ENCODE results near the gene CLIC2. TPM values are rescaled to one million over a fixed set of nuclear protein-coding genes. Genes with fewer than 3 reads are reported as not detected.
"Not testable (repeated sequence)": the region's sequence is repeated elsewhere in the genome, so short reads cannot be mapped to it uniquely, and the experiment has no call there.

CLIC2 gene
- under 1 TPM in 1 of 2 experiments, not detected in 1; 0.16 TPM for total RNA-seq

GRCh38 chrX:155334486-155335336, at the start of gene CLIC2:
CLIC2 (minus strand) TSS chrX:155334614; CDS start chrX:155334427, 187 bp downstream.
- no peak for DNase-seq
- Mint-ChIP-seq H3K9me3 (ENCODE audit: insufficient read depth) (no peaks in the 10 kb centered on the region), H3K36me3 (ENCODE audit: low read depth) (no peaks in the 10 kb centered on the region), H3K4me3 (no peak within 1 kb of the TSS), H3K4me1 (ENCODE audit: low read depth) (no peaks in the 10 kb centered on the region), H3K27me3 (ENCODE audit: low read depth) (peaks cover 3% of the 10 kb centered on the region), H3K27ac (no peak within 1 kb of the TSS)
- POLR2A ChIA-PET, result no interaction called here
- ATAC-seq, result no peak
- CTCF ChIA-PET, result no interaction called here

GRCh38 chrX:155382529-155382967, 48.1 kb upstream of the CLIC2 start:
- H3K27ac Mint-ChIP-seq; H3K36me3 Mint-ChIP-seq (ENCODE audit: low read depth); DNase-seq; H3K27me3 Mint-ChIP-seq (ENCODE audit: low read depth); CTCF ChIA-PET; H3K4me3 Mint-ChIP-seq; H3K9me3 Mint-ChIP-seq (ENCODE audit: insufficient read depth); H3K4me1 Mint-ChIP-seq (ENCODE audit: low read depth); POLR2A ChIA-PET: not testable (repeated sequence)
- peak; percentile 72 for ATAC-seq

GRCh38 chrX:155381843-155382528, 47.6 kb upstream of the CLIC2 start, which contains the start of gene F8A2:
F8A2 (plus strand) TSS chrX:155382095; CDS start chrX:155382115, 20 bp downstream.
- H3K4me1 Mint-ChIP-seq (ENCODE audit: low read depth); H3K27me3 Mint-ChIP-seq (ENCODE audit: low read depth); CTCF ChIA-PET; DNase-seq; H3K9me3 Mint-ChIP-seq (ENCODE audit: insufficient read depth); H3K36me3 Mint-ChIP-seq (ENCODE audit: low read depth); POLR2A ChIA-PET; H3K4me3 Mint-ChIP-seq; H3K27ac Mint-ChIP-seq: not testable (repeated sequence)
- peak; percentile 75 for ATAC-seq

- ATAC-seq; POLR2A ChIA-PET; H3K4me3 Mint-ChIP-seq; H3K4me1 Mint-ChIP-seq (ENCODE audit: low read depth); H3K36me3 Mint-ChIP-seq (ENCODE audit: low read depth); CTCF ChIA-PET; H3K9me3 Mint-ChIP-seq (ENCODE audit: insufficient read depth); DNase-seq; H3K27me3 Mint-ChIP-seq (ENCODE audit: low read depth); H3K27ac Mint-ChIP-seq: not testable (repeated sequence)
These were observed 45.4 kb upstream of the CLIC2 start for GRCh38 chrX:155379802-155380201.

GRCh38 chrX:155373777-155374458, 39.5 kb upstream of the CLIC2 start:
- peak; percentile 84 for ATAC-seq
- H3K4me3 Mint-ChIP-seq; H3K4me1 Mint-ChIP-seq (ENCODE audit: low read depth); H3K27ac Mint-ChIP-seq; H3K27me3 Mint-ChIP-seq (ENCODE audit: low read depth); CTCF ChIA-PET; POLR2A ChIA-PET; H3K9me3 Mint-ChIP-seq (ENCODE audit: insufficient read depth); H3K36me3 Mint-ChIP-seq (ENCODE audit: low read depth); DNase-seq: not testable (repeated sequence)

GRCh38 chrX:155363712-155364111, 29.3 kb upstream of the CLIC2 start:
- H3K27me3 Mint-ChIP-seq (ENCODE audit: low read depth); H3K4me1 Mint-ChIP-seq (ENCODE audit: low read depth); DNase-seq; H3K36me3 Mint-ChIP-seq (ENCODE audit: low read depth); H3K9me3 Mint-ChIP-seq (ENCODE audit: insufficient read depth); CTCF ChIA-PET; ATAC-seq; POLR2A ChIA-PET; H3K4me3 Mint-ChIP-seq; H3K27ac Mint-ChIP-seq: not testable (repeated sequence)

- H3K4me1 Mint-ChIP-seq (ENCODE audit: low read depth); H3K36me3 Mint-ChIP-seq (ENCODE audit: low read depth); CTCF ChIA-PET; H3K4me3 Mint-ChIP-seq; ATAC-seq; H3K27me3 Mint-ChIP-seq (ENCODE audit: low read depth); POLR2A ChIA-PET; DNase-seq; H3K9me3 Mint-ChIP-seq (ENCODE audit: insufficient read depth); H3K27ac Mint-ChIP-seq: not testable (repeated sequence)
These were observed 15.0 kb upstream of the CLIC2 start for GRCh38 chrX:155349448-155349847.

GRCh38 chrX:155345689-155346088, 11.3 kb upstream of the CLIC2 start:
- DNase-seq; H3K27ac Mint-ChIP-seq; H3K4me3 Mint-ChIP-seq; H3K36me3 Mint-ChIP-seq (ENCODE audit: low read depth); CTCF ChIA-PET; ATAC-seq; H3K4me1 Mint-ChIP-seq (ENCODE audit: low read depth); POLR2A ChIA-PET; H3K27me3 Mint-ChIP-seq (ENCODE audit: low read depth); H3K9me3 Mint-ChIP-seq (ENCODE audit: insufficient read depth): not testable (repeated sequence)

GRCh38 chrX:155335337-155335712, 911 bp upstream of the CLIC2 start:
- H3K4me1 Mint-ChIP-seq (ENCODE audit: low read depth); H3K27me3 Mint-ChIP-seq (ENCODE audit: low read depth); H3K27ac Mint-ChIP-seq; H3K4me3 Mint-ChIP-seq; POLR2A ChIA-PET; CTCF ChIA-PET; H3K36me3 Mint-ChIP-seq (ENCODE audit: low read depth); ATAC-seq; H3K9me3 Mint-ChIP-seq (ENCODE audit: insufficient read depth); DNase-seq: not testable (repeated sequence)

- Mint-ChIP-seq H3K4me3 (no peak overlapping the region), H3K27me3 (ENCODE audit: low read depth) (peaks cover 3% of the 10 kb centered on the region), H3K36me3 (ENCODE audit: low read depth) (no peaks in the 10 kb centered on the region), H3K27ac (no peak overlapping the region), H3K4me1 (ENCODE audit: low read depth) (no peaks in the 10 kb centered on the region), H3K9me3 (ENCODE audit: insufficient read depth) (no peaks in the 10 kb centered on the region)
- ChIA-PET CTCF (no interaction called here), POLR2A (no interaction called here)
- DNase-seq (no peak), ATAC-seq (no peak)
These were observed 792 bp downstream of the CLIC2 start for GRCh38 chrX:155333544-155334100.

GRCh38 chrX:155330992-155331391, 3.4 kb downstream of the CLIC2 start:
- DNase-seq (no peak), ATAC-seq (no peak)
- Mint-ChIP-seq H3K36me3 (ENCODE audit: low read depth) (no peaks in the 10 kb centered on the region), H3K4me3 (no peak overlapping the region), H3K27me3 (ENCODE audit: low read depth) (peaks cover 3% of the 10 kb centered on the region), H3K9me3 (ENCODE audit: insufficient read depth) (no peaks in the 10 kb centered on the region), H3K4me1 (ENCODE audit: low read depth) (no peaks in the 10 kb centered on the region), H3K27ac (no peak overlapping the region)
- POLR2A ChIA-PET, result no interaction called here
- CTCF ChIA-PET, result no interaction called here

GRCh38 chrX:155329293-155329692, 5.1 kb downstream of the CLIC2 start:
- Mint-ChIP-seq H3K4me1 (ENCODE audit: low read depth) (no peaks in the 10 kb centered on the region), H3K27ac (no peak overlapping the region), H3K4me3 (no peak overlapping the region), H3K27me3 (ENCODE audit: low read depth) (peaks cover 5% of the 10 kb centered on the region), H3K9me3 (ENCODE audit: insufficient read depth) (no peaks in the 10 kb centered on the region), H3K36me3 (ENCODE audit: low read depth) (no peaks in the 10 kb centered on the region)
- CTCF ChIA-PET, result no interaction called here
- no peak for DNase-seq
- POLR2A ChIA-PET, result no interaction called here
- ATAC-seq, result no peak
